K562 (cell line): ENCODE data around the gene ROBO2. TPM values are rescaled to one million over a fixed set of nuclear protein-coding genes. Genes with fewer than 3 reads are reported as not detected.

ENCODE experiments used
- ATAC-seq: fragments of 200-7000 bp; cut with Tn5 transposase; 3 replicates; pipeline ENCODE4 v1.9.1; 2020; ENCODE audit warnings: moderate library complexity
- BruUV-seq: library from RNA; stranded (reverse); fragments of 400-500 nt; replicated peaks from 2 replicates; lab custom pipeline; 2021; lab: Mats Ljungman, UMichigan
- CTCF ChIA-PET: fragments of 300-600 bp; formaldehyde crosslinking; extraction: SDS; loops from one replicate; lab custom pipeline; 2021; ENCODE audit warnings: low intra/inter-chr PET ratio; lab: Yijun Ruan, JAX
- POLR2A ChIA-PET: fragments of 300-600, 350-650 bp; sonication (Branson Sonifier 250); formaldehyde crosslinking; extraction: SDS; loops from one replicate; lab custom pipeline; 2021; ENCODE audit warnings: antibody characterized with exemption, inconsistent platforms; lab: Yijun Ruan, JAX
- DNase-seq, 4 experiments: peaks; one replicate each; pipeline versions ENCODE4 v3.0.0 to v3.0.0-alpha.2; 2011 to 2018; ENCODE audit warnings: low spot score in 3 of 4, mixed read lengths in 3 of 4; ENCODE audit errors: extremely low read depth in 1 of 4
- FAIRE-seq: peaks from 2 replicates; lab custom pipeline; 2011; peaks lifted over from hg19 to GRCh38; lab: Jason Lieb, UNC
- H2AFZ ChIP-seq: 2 replicates; pipeline ENCODE4 v1.6.0; 2011; ENCODE audit warnings: low read depth, low read length, control low read depth, inconsistent platforms
- H3K27ac ChIP-seq: fragments of 200-600 bp; 3 replicates; pipeline ENCODE4 v1.8.0; 2011; ENCODE audit warnings: low read depth, mild to moderate bottlenecking, control low read depth, inconsistent platforms, low read length, moderate library complexity, mixed read lengths; ENCODE audit errors: extremely low read depth
- H3K27me3 ChIP-seq, 2 experiments: fragments of 300-600 bp in 1 of 2; 2 replicates in 1 of 2; 3 replicates in 1 of 2; pipeline versions ENCODE4 v1.6.0 to v1.8.0; 2011; ENCODE audit warnings: inconsistent platforms in 2 of 2, low read length in 2 of 2, mild to moderate bottlenecking in 1 of 2, mixed read lengths in 1 of 2, moderate library complexity in 1 of 2; ENCODE audit not compliant: control insufficient read depth in 2 of 2, insufficient read depth in 2 of 2
- H3K36me3 ChIP-seq: fragments of 300-600 bp; 3 replicates; pipeline ENCODE4 v1.8.0; 2011; ENCODE audit warnings: mild to moderate bottlenecking, low read length, inconsistent platforms; ENCODE audit not compliant: control insufficient read depth, insufficient read depth
- H3K4me1 ChIP-seq, 2 experiments: fragments of 200-600 bp in 1 of 2; replicated peaks in 1 of 2; 2 replicates in 1 of 2; 3 replicates in 1 of 2; pipeline versions ENCODE4 v1.5.1 to v1.8.0; 2011; ENCODE audit warnings: inconsistent platforms in 2 of 2, low read length in 2 of 2, mild to moderate bottlenecking in 1 of 2, mixed read lengths in 1 of 2, moderate library complexity in 1 of 2; ENCODE audit not compliant: control insufficient read depth in 2 of 2, insufficient read depth in 2 of 2
- H3K4me2 ChIP-seq: 2 replicates; pipeline ENCODE4 v1.6.1; 2011; ENCODE audit warnings: low read length, control low read depth, inconsistent platforms, mixed read lengths; ENCODE audit not compliant: insufficient read depth
- H3K4me3 ChIP-seq: fragments of 200-600 bp; sonication (generic), shearing (Covaris generic); 2 replicates; pipeline ENCODE4 v1.5.1; 2016; ENCODE audit warnings: control low read depth, inconsistent platforms
- H3K79me2 ChIP-seq: fragments of 200-600 bp; 3 replicates; pipeline ENCODE4 v1.8.0; 2011; ENCODE audit warnings: low read length, inconsistent platforms; ENCODE audit not compliant: control insufficient read depth, insufficient read depth
- H3K9ac ChIP-seq, 2 experiments: 2 replicates each; pipeline versions ENCODE4 v1.6.0 to v1.6.1; 2011; ENCODE audit warnings: low read depth in 2 of 2, low read length in 2 of 2, control low read depth in 1 of 2, inconsistent platforms in 1 of 2, mild to moderate bottlenecking in 1 of 2, mixed read lengths in 1 of 2; ENCODE audit not compliant: insufficient read depth in 1 of 2
- H3K9me1 ChIP-seq: one replicate; pipeline ENCODE4 v1.6.0; 2011; ENCODE audit warnings: inconsistent platforms, mild to moderate bottlenecking, low read length, moderate library complexity; ENCODE audit not compliant: control insufficient read depth, insufficient read depth
- H3K9me3 ChIP-seq: replicated peaks from 2 replicates; pipeline ENCODE4 v1.5.1; 2011; ENCODE audit warnings: low read depth, low read length, inconsistent platforms; ENCODE audit not compliant: control insufficient read depth, insufficient read depth
- H4K20me1 ChIP-seq: replicated peaks from 2 replicates; pipeline ENCODE4 v1.6.1; 2011; ENCODE audit warnings: low read length, inconsistent platforms, mixed read lengths; ENCODE audit not compliant: control insufficient read depth, insufficient read depth
- BDP1 ChIP-seq: IDR thresholded peaks from 3 replicates; pipeline ENCODE4 v1.6.1; 2011; ENCODE audit not compliant: insufficient read length, insufficient read depth
- EZH2 ChIP-seq: IDR thresholded peaks from 2 replicates; pipeline ENCODE4 v1.6.1; 2012; ENCODE audit warnings: low read depth, mild to moderate bottlenecking, inconsistent platforms, low read length, borderline replicate concordance
- FOXK1 ChIP-seq: sonication (generic); formaldehyde crosslinking; IDR thresholded peaks from 2 replicates; pipeline ENCODE4 v1.8.0; 2022; ENCODE audit warnings: missing genetic modification reagents, mild to moderate bottlenecking, borderline replicate concordance
- GABPB2 ChIP-seq: fragments of 250-450 bp; sonication (Bioruptor Pico); conservative IDR thresholded peaks from 2 replicates; pipeline ENCODE4 v1.5.1; 2021; ENCODE audit warnings: mild to moderate bottlenecking
- L3MBTL2 ChIP-seq: fragments of 450-650 bp; IDR thresholded peaks from 2 replicates; pipeline ENCODE4 v1.6.1; 2016; ENCODE audit warnings: mild to moderate bottlenecking, moderate library complexity
- MXD1 ChIP-seq: fragments of 250-450 bp; sonication (Bioruptor Pico); IDR thresholded peaks from 2 replicates; pipeline ENCODE4 v1.8.0; 2021; ENCODE audit warnings: borderline replicate concordance, mild to moderate bottlenecking, moderate library complexity; ENCODE audit not compliant: poor library complexity, severe bottlenecking
- PHTF2 ChIP-seq: fragments of 250-450 bp; sonication (Bioruptor Pico); IDR thresholded peaks from 2 replicates; pipeline ENCODE4 v1.5.0; 2021; ENCODE audit warnings: mild to moderate bottlenecking
- SIX5 ChIP-seq, 2 experiments: IDR thresholded peaks; 2 replicates each; pipeline ENCODE4 v1.6.1; 2011; ENCODE audit warnings: low read length in 2 of 2, borderline replicate concordance in 1 of 2, low read depth in 1 of 2, mild to moderate bottlenecking in 1 of 2, moderate library complexity in 1 of 2; ENCODE audit not compliant: insufficient read depth in 1 of 2
- TAF7 ChIP-seq: fragments of 450-650 bp; IDR thresholded peaks from 2 replicates; pipeline ENCODE4 v1.6.1; 2016; ENCODE audit warnings: missing genetic modification characterization, missing compliant biosample characterization
- TOE1 ChIP-seq, 2 experiments: fragments of 450-650 bp in 1 of 2; sonication (generic) in 1 of 2; formaldehyde crosslinking in 1 of 2; IDR thresholded peaks; 2 replicates each; pipeline versions ENCODE4 v1.7.1 to v1.8.0; 2016 to 2022; ENCODE audit warnings: borderline replicate concordance in 2 of 2, mild to moderate bottlenecking in 2 of 2, antibody characterized with exemption in 1 of 2, inconsistent platforms in 1 of 2, low read depth in 1 of 2, missing genetic modification reagents in 1 of 2, moderate library complexity in 1 of 2
- XRCC3 ChIP-seq: fragments of 450-650 bp; IDR thresholded peaks from 2 replicates; pipeline ENCODE4 v1.6.1; 2017; ENCODE audit warnings: mild to moderate bottlenecking, moderate library complexity
- XRCC4 ChIP-seq: IDR thresholded peaks from one replicate; pipeline ENCODE4 v1.6.1; 2011; ENCODE audit not compliant: insufficient read depth, insufficient read length; ENCODE audit errors: extremely low read depth
- ZNF174 ChIP-seq: fragments of 250-450 bp; sonication (Bioruptor Pico); IDR thresholded peaks from 2 replicates; pipeline ENCODE4 v1.4.0; 2020; ENCODE audit warnings: mild to moderate bottlenecking
- in situ Hi-C: fragments of 300-500 bp; cut with MboI; formaldehyde crosslinking; loops from 4 replicates; pipeline ENCODE4 v1.15.0; 2018; ENCODE audit warnings: inconsistent platforms, mixed read lengths
- intact Hi-C: fragments of 100-400 bp; cut with micrococcal nuclease; formaldehyde crosslinking; loops from 2 replicates; pipeline ENCODE4 v1.14.2; 2022
- polyA plus RNA-seq, 8 experiments: library from polyadenylated mRNA; depleted of rRNA in 4 of 8; stranded (reverse) in 5 of 8; unstranded in 3 of 8; fragments of >200 nt; fragmentation: Nextera tagmentation in 2 of 8; fragmentation: Illumina TruSeq in 1 of 8; extraction: Ambion mirVana in 2 of 8; extraction: Trizol in 1 of 8; gene quantifications; 2 replicates each; pipeline versions ENCODE4 v1.2.1 to v1.2.3, GENCODE V29; 2011 to 2014; ENCODE audit warnings: inconsistent platforms in 1 of 8, missing spikeins in 1 of 8
- total RNA-seq, 7 experiments: library from RNA; depleted of rRNA in 6 of 7; stranded (reverse); fragments of >200 nt in 6 of 7; fragmentation: Illumina TruSeq in 2 of 7; extraction: Trizol in 2 of 7; gene quantifications; 2 replicates each; pipeline versions ENCODE4 v1.2.1 to v1.2.3, GENCODE V29; 2011 to 2021; ENCODE audit warnings: low replicate concordance in 1 of 7
- TF ChIP-seq, protein P1 (sequence below): sonication (generic); formaldehyde crosslinking; IDR thresholded peaks from 2 replicates; pipeline ENCODE4 v1.8.0; 2022; ENCODE audit warnings: missing genetic modification reagents, mild to moderate bottlenecking, moderate library complexity, borderline replicate concordance
- TF ChIP-seq, protein P2 (sequence below): fragments of 250-450 bp; sonication (Bioruptor Pico); IDR thresholded peaks from 2 replicates; pipeline ENCODE4 v1.5.0; 2022; ENCODE audit warnings: mild to moderate bottlenecking
- TF ChIP-seq, protein P3 (sequence below): fragments of 250-450 bp; sonication (Bioruptor Pico); IDR thresholded peaks from 2 replicates; pipeline ENCODE4 v1.4.0; 2020; ENCODE audit warnings: borderline replicate concordance

Gene ROBO2
- total and polyA plus RNA-seq, 9 of the 15 experiments (the other 6 are each of a cell fraction or from before 2014, with no cell fraction given) = 0.84 to 3.0 (median 1.7) TPM

- TF ChIP-seq BDP1 (no peak), GABPB2 (no peak)
Measured at GRCh38 chr3:77475507-77475906, 435.6 kb downstream of the ROBO2 start (continued).

GRCh38 chr3:77479021-77479420 lies 439.1 kb downstream of the ROBO2 start:
- CTCF ChIA-PET = no interaction called here
- TF ChIP-seq XRCC3 = no peak
- TF ChIP-seq ZNF174 (CRISPR knock-in tag) = no peak
- TF ChIP-seq, protein P1, sequence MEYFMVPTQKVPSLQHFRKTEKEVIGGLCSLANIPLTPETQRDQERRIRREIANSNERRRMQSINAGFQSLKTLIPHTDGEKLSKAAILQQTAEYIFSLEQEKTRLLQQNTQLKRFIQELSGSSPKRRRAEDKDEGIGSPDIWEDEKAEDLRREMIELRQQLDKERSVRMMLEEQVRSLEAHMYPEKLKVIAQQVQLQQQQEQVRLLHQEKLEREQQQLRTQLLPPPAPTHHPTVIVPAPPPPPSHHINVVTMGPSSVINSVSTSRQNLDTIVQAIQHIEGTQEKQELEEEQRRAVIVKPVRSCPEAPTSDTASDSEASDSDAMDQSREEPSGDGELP (CRISPR knock-in tag) = no peak
- TF ChIP-seq, protein P2, sequence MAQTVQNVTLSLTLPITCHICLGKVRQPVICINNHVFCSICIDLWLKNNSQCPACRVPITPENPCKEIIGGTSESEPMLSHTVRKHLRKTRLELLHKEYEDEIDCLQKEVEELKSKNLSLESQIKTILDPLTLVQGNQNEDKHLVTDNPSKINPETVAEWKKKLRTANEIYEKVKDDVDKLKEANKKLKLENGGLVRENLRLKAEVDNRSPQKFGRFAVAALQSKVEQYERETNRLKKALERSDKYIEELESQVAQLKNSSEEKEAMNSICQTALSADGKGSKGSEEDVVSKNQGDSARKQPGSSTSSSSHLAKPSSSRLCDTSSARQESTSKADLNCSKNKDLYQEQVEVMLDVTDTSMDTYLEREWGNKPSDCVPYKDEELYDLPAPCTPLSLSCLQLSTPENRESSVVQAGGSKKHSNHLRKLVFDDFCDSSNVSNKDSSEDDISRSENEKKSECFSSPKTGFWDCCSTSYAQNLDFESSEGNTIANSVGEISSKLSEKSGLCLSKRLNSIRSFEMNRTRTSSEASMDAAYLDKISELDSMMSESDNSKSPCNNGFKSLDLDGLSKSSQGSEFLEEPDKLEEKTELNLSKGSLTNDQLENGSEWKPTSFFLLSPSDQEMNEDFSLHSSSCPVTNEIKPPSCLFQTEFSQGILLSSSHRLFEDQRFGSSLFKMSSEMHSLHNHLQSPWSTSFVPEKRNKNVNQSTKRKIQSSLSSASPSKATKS (CRISPR knock-in tag) = no peak
- TF ChIP-seq EZH2 = no peak
- TF ChIP-seq PHTF2 = no peak
- TF ChIP-seq XRCC4 = no peak
- no peak for TF ChIP-seq SIX5 (IDR thresholded peaks at IDR 0.05; ENCODE audit: borderline replicate concordance in 1 of 2, insufficient read depth in 1 of 2, low read depth in 1 of 2, low read length in 2 of 2)
- no peak for TF ChIP-seq TAF7 (tag)
- TF ChIP-seq, protein P3, sequence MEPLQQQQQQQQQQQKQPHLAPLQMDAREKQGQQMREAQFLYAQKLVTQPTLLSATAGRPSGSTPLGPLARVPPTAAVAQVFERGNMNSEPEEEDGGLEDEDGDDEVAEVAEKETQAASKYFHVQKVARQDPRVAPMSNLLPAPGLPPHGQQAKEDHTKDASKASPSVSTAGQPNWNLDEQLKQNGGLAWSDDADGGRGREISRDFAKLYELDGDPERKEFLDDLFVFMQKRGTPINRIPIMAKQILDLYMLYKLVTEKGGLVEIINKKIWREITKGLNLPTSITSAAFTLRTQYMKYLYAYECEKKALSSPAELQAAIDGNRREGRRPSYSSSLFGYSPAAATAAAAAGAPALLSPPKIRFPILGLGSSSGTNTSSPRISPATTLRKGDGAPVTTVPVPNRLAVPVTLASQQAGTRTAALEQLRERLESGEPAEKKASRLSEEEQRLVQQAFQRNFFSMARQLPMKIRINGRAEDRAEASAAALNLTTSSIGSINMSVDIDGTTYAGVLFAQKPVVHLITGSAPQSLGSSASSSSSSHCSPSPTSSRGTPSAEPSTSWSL (CRISPR knock-in tag) = no peak
- TF ChIP-seq FOXK1 = no peak
- TF ChIP-seq L3MBTL2 = no peak
- no peak for TF ChIP-seq TOE1 (IDR thresholded peaks at IDR 0.05; ENCODE audit: borderline replicate concordance)
- no peak for TF ChIP-seq TOE1 (CRISPR knock-in tag; IDR thresholded peaks at IDR 0.05; ENCODE audit: borderline replicate concordance, low read depth)
- no peak for TF ChIP-seq MXD1

More at GRCh38 chr3:77479021-77479420, 439.1 kb downstream of the ROBO2 start:
- no peak overlapping the region for H2AFZ ChIP-seq
- H3K27me3 ChIP-seq = no peaks in the 10 kb centered on the region
- H3K9ac ChIP-seq = no peak overlapping the region
- DNase-seq (no peak), ATAC-seq (no peak), FAIRE-seq (no peak)
- no peaks in the 10 kb centered on the region for H3K9me1 ChIP-seq
- no peak overlapping the region for H3K4me3 ChIP-seq
- H3K4me1 ChIP-seq = no peaks in the 10 kb centered on the region
- intact Hi-C loops = no loop called here
- no peaks in the 10 kb centered on the region for H3K79me2 ChIP-seq
- no peak overlapping the region for H3K27ac ChIP-seq
- in situ Hi-C loops = no loop called here
- POLR2A ChIA-PET = no interaction called here
- no peaks in the 10 kb centered on the region for H4K20me1 ChIP-seq
- no TSS peak for BruUV-seq
- H3K36me3 ChIP-seq = no peaks in the 10 kb centered on the region
- no peaks in the 10 kb centered on the region for H3K9me3 ChIP-seq
- H3K4me2 ChIP-seq = no peak overlapping the region
